Activated CD4-positive, CD25-positive, alpha-beta regulatory T cell treated with anti-CD3 and anti-CD28 coated beads, Interleukin-2, amount 50 U/mL, for 16 hours (primary cell): Measurements from ENCODE around the gene OR6A2.
A peak's percentile ranks its signal among the peaks of the same experiment; 100 is the strongest.

ENCODE experiments used
- DNase-seq: peaks from one replicate; pipeline ENCODE4 v3.0.0-alpha.2; 2020; ENCODE audit warnings: low read depth, low spot score

OR6A2 gene

GRCh38 chr11:6757373-6757967, 42.0 kb downstream of the OR6A2 start:
- DNase-seq: peak; percentile 40

GRCh38 chr11:6755953-6756347, 43.5 kb downstream of the OR6A2 start:
- no peak for DNase-seq

- no peak for DNase-seq
Observed at GRCh38 chr11:6755303-6755952, 44.1 kb downstream of the OR6A2 start.

- DNase-seq: no peak
Observed at GRCh38 chr11:6747097-6747668, 52.3 kb downstream of the OR6A2 start.

- no peak for DNase-seq
Observed at GRCh38 chr11:6746626-6747025, 52.9 kb downstream of the OR6A2 start.

GRCh38 chr11:6746086-6746618, 53.3 kb downstream of the OR6A2 start:
- DNase-seq: no peak

- DNase-seq: no peak
Observed at GRCh38 chr11:6745465-6746015, 53.9 kb downstream of the OR6A2 start.

- DNase-seq: no peak
Observed at GRCh38 chr11:6745018-6745417, 54.5 kb downstream of the OR6A2 start.

GRCh38 chr11:6742260-6742659, 57.2 kb downstream of the OR6A2 start:
- no peak for DNase-seq
